HepG2 (cell line): ENCODE measurements around the gene MARCHF9. TPM values are rescaled to one million over a fixed set of nuclear protein-coding genes. Genes with fewer than 3 reads are reported as not detected.

Source experiments
- ARNT2 ChIP-seq: sonication (generic); formaldehyde crosslinking; IDR thresholded peaks from 2 replicates; pipeline ENCODE4 v1.8.0; 2022; ENCODE audit warnings: mild to moderate bottlenecking, low read depth, missing genetic modification reagents, moderate library complexity
- ATF7 ChIP-seq, 2 experiments: fragments of 450-650 bp in 1 of 2; sonication (generic) in 1 of 2; formaldehyde crosslinking in 1 of 2; IDR thresholded peaks; 2 replicates each; pipeline versions ENCODE4 v1.4.0 to v1.6.1; 2016 to 2020; ENCODE audit warnings: antibody characterized with exemption in 1 of 2, mild to moderate bottlenecking in 1 of 2, missing genetic modification reagents in 1 of 2
- ATF7-NPFF ChIP-seq: sonication (generic); formaldehyde crosslinking; IDR thresholded peaks from 2 replicates; pipeline ENCODE4 v1.8.1; 2023; ENCODE audit warnings: mild to moderate bottlenecking, low read depth, missing genetic modification reagents, moderate library complexity
- IKZF1 ChIP-seq: fragments of 450-650 bp; IDR thresholded peaks from 2 replicates; pipeline ENCODE4 v1.7.1; 2016
- KLF12 ChIP-seq: sonication (generic); formaldehyde crosslinking; IDR thresholded peaks from 2 replicates; pipeline ENCODE4 v1.4.0; 2020; ENCODE audit warnings: missing genetic modification reagents, borderline replicate concordance
- MEIS2 ChIP-seq: sonication (generic); formaldehyde crosslinking; IDR thresholded peaks from 2 replicates; pipeline ENCODE4 v1.9.0; 2021; ENCODE audit warnings: mild to moderate bottlenecking, missing genetic modification reagents
- NFE2 ChIP-seq: sonication (generic); formaldehyde crosslinking; IDR thresholded peaks from 2 replicates; pipeline ENCODE4 v1.4.0; 2020; ENCODE audit warnings: missing genetic modification reagents
- PHF8 ChIP-seq: sonication (generic); formaldehyde crosslinking; IDR thresholded peaks from 2 replicates; pipeline ENCODE4 v1.5.0; 2020; ENCODE audit warnings: missing genetic modification reagents
- POGZ ChIP-seq: sonication (generic); formaldehyde crosslinking; IDR thresholded peaks from 2 replicates; pipeline ENCODE4 v1.4.0; 2020; ENCODE audit warnings: mild to moderate bottlenecking, missing genetic modification reagents
- SYNCRIP ChIP-seq: fragments of 200-400 bp; formaldehyde crosslinking; IDR thresholded peaks from 2 replicates; pipeline ENCODE4 v1.6.1; 2018; ENCODE audit warnings: mild to moderate bottlenecking, low read depth, low read length; ENCODE audit not compliant: insufficient read depth
- ZBTB42 ChIP-seq: sonication (generic); formaldehyde crosslinking; IDR thresholded peaks from 2 replicates; pipeline ENCODE4 v1.5.0; 2020; ENCODE audit warnings: mild to moderate bottlenecking, missing genetic modification reagents
- ZNF124 ChIP-seq: sonication (generic); formaldehyde crosslinking; IDR thresholded peaks from 2 replicates; pipeline ENCODE4 v1.4.0; 2020; ENCODE audit warnings: missing genetic modification reagents
- ZNF501 ChIP-seq: sonication (generic); formaldehyde crosslinking; IDR thresholded peaks from 2 replicates; pipeline ENCODE4 v1.5.1; 2020; ENCODE audit warnings: mild to moderate bottlenecking, moderate library complexity, missing genetic modification reagents
- ZNF564 ChIP-seq: sonication (generic); formaldehyde crosslinking; IDR thresholded peaks from 2 replicates; pipeline ENCODE4 v1.8.1; 2023; ENCODE audit warnings: mild to moderate bottlenecking, missing genetic modification reagents
- ZNF891 ChIP-seq: sonication (generic); formaldehyde crosslinking; IDR thresholded peaks from 2 replicates; pipeline ENCODE4 v1.5.0; 2020; ENCODE audit warnings: mild to moderate bottlenecking, missing genetic modification reagents
- polyA plus RNA-seq, 8 experiments: library from polyadenylated mRNA; depleted of rRNA in 3 of 8; stranded (reverse) in 7 of 8; unstranded in 1 of 8; fragments of >200 nt; fragmentation: Illumina TruSeq in 4 of 8; extraction: Trizol in 4 of 8; gene quantifications; 2 replicates each; pipeline versions ENCODE4 v1.2.1 to v1.2.3, GENCODE V29; 2011 to 2016; ENCODE audit warnings: low read depth in 4 of 8, missing spikeins in 1 of 8, mixed read lengths in 1 of 8; ENCODE audit not compliant: insufficient read depth in 1 of 8
- total RNA-seq, 5 experiments: library from RNA; depleted of rRNA; stranded (reverse); fragments of >200 nt; fragmentation: Illumina TruSeq; extraction: Trizol; gene quantifications; 2 replicates each; pipeline ENCODE4 v1.2.3, GENCODE V29; 2016; ENCODE audit warnings: low read depth in 1 of 5
- TF ChIP-seq, protein P1 (sequence below): sonication (generic); formaldehyde crosslinking; IDR thresholded peaks from 2 replicates; pipeline ENCODE4 v1.5.0; 2020; ENCODE audit warnings: mild to moderate bottlenecking, missing genetic modification reagents
- TF ChIP-seq, protein P2 (sequence below): sonication (generic); formaldehyde crosslinking; IDR thresholded peaks from 2 replicates; pipeline ENCODE4 v1.4.0; 2020; ENCODE audit warnings: missing genetic modification reagents
- TF ChIP-seq, protein P3 (sequence below): sonication (generic); formaldehyde crosslinking; IDR thresholded peaks from 2 replicates; pipeline ENCODE4 v1.9.0; 2021; ENCODE audit warnings: mild to moderate bottlenecking, missing genetic modification reagents
- TF ChIP-seq, protein P4 (sequence below): sonication (generic); formaldehyde crosslinking; IDR thresholded peaks from 2 replicates; pipeline ENCODE4 v1.5.1; 2020; ENCODE audit warnings: missing genetic modification reagents, mild to moderate bottlenecking, borderline replicate concordance

Gene MARCHF9
- total and polyA plus RNA-seq, 2 of the 13 experiments (the other 11 are each of a cell fraction or from before 2014, with no cell fraction given) = 5.7 to 9.6 TPM

DNA sequence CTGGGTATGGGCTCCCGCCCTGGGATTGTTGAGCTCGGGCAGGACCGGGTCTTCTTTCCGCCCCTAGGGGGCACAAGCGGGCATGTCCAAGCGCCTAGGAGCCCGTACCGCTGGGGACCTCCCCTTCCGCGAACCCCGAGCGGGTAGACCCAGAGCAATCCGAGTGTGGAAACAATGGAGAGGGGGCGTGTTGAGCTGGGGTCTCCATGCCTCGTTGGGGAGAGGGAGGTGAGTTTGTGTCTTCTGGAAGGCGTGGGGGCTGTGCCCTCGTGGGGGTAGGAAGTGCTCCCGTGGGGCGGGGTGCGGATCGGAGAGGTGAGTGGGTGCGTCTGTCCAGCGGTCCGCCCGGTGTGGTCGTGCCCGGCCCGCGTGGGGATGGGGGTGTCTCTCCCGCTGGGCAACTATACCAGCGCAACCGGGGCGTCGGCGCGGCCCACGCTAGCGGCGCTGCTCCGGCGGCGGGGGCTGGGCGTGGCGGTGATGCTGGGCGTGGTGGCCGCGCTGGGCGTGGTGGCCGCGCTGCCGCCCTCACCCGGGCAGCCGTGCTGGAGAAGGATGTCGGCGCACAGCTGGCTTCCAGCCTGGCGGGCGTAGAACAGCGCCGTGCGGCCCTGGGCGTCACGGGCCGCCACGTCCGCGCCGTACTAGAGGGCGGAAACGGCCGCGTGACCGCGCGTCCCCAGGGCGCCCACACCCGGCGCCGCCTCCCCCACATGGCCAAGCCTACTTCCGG, 28.6 kb upstream of the MARCHF9 start (continued):
- TF ChIP-seq ZNF501 (CRISPR knock-in tag) (peak; percentile 82), ZNF124 (no peak), ATF7-NPFF (CRISPR knock-in tag) (no peak), PHF8 (0 out of 2 replicates have a peak, but pooled peaks have one; percentile 29), ATF7 (IDR thresholded peaks at IDR 0.05) (no peak), ATF7 (CRISPR knock-in tag; IDR thresholded peaks at IDR 0.05) (no peak), POGZ (CRISPR knock-in tag) (0 out of 2 replicates have a peak, but pooled peaks have one; percentile 32), ARNT2 (peak; percentile 72), KLF12 (peak; percentile 79; the same call in 1 of the 2 replicates), SYNCRIP (no peak), ZNF564 (no peak), MEIS2 (CRISPR knock-in tag) (peak; percentile 21; the same call in 1 of the 2 replicates), ZNF891 (CRISPR knock-in tag) (no peak), IKZF1 (no peak), ZBTB42 (CRISPR knock-in tag) (no peak), NFE2 (CRISPR knock-in tag) (no peak)
- TF ChIP-seq, protein P1, sequence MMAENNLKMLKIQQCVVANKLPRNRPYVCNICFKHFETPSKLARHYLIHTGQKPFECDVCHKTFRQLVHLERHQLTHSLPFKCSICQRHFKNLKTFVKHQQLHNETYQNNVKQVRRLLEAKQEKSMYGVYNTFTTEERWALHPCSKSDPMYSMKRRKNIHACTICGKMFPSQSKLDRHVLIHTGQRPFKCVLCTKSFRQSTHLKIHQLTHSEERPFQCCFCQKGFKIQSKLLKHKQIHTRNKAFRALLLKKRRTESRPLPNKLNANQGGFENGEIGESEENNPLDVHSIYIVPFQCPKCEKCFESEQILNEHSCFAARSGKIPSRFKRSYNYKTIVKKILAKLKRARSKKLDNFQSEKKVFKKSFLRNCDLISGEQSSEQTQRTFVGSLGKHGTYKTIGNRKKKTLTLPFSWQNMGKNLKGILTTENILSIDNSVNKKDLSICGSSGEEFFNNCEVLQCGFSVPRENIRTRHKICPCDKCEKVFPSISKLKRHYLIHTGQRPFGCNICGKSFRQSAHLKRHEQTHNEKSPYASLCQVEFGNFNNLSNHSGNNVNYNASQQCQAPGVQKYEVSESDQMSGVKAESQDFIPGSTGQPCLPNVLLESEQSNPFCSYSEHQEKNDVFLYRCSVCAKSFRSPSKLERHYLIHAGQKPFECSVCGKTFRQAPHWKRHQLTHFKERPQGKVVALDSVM (CRISPR knock-in tag) = peak; percentile 48; the same call in 1 of the 2 replicates
- TF ChIP-seq, protein P2, sequence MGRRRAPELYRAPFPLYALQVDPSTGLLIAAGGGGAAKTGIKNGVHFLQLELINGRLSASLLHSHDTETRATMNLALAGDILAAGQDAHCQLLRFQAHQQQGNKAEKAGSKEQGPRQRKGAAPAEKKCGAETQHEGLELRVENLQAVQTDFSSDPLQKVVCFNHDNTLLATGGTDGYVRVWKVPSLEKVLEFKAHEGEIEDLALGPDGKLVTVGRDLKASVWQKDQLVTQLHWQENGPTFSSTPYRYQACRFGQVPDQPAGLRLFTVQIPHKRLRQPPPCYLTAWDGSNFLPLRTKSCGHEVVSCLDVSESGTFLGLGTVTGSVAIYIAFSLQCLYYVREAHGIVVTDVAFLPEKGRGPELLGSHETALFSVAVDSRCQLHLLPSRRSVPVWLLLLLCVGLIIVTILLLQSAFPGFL (CRISPR knock-in tag) = no peak
- TF ChIP-seq, protein P3, sequence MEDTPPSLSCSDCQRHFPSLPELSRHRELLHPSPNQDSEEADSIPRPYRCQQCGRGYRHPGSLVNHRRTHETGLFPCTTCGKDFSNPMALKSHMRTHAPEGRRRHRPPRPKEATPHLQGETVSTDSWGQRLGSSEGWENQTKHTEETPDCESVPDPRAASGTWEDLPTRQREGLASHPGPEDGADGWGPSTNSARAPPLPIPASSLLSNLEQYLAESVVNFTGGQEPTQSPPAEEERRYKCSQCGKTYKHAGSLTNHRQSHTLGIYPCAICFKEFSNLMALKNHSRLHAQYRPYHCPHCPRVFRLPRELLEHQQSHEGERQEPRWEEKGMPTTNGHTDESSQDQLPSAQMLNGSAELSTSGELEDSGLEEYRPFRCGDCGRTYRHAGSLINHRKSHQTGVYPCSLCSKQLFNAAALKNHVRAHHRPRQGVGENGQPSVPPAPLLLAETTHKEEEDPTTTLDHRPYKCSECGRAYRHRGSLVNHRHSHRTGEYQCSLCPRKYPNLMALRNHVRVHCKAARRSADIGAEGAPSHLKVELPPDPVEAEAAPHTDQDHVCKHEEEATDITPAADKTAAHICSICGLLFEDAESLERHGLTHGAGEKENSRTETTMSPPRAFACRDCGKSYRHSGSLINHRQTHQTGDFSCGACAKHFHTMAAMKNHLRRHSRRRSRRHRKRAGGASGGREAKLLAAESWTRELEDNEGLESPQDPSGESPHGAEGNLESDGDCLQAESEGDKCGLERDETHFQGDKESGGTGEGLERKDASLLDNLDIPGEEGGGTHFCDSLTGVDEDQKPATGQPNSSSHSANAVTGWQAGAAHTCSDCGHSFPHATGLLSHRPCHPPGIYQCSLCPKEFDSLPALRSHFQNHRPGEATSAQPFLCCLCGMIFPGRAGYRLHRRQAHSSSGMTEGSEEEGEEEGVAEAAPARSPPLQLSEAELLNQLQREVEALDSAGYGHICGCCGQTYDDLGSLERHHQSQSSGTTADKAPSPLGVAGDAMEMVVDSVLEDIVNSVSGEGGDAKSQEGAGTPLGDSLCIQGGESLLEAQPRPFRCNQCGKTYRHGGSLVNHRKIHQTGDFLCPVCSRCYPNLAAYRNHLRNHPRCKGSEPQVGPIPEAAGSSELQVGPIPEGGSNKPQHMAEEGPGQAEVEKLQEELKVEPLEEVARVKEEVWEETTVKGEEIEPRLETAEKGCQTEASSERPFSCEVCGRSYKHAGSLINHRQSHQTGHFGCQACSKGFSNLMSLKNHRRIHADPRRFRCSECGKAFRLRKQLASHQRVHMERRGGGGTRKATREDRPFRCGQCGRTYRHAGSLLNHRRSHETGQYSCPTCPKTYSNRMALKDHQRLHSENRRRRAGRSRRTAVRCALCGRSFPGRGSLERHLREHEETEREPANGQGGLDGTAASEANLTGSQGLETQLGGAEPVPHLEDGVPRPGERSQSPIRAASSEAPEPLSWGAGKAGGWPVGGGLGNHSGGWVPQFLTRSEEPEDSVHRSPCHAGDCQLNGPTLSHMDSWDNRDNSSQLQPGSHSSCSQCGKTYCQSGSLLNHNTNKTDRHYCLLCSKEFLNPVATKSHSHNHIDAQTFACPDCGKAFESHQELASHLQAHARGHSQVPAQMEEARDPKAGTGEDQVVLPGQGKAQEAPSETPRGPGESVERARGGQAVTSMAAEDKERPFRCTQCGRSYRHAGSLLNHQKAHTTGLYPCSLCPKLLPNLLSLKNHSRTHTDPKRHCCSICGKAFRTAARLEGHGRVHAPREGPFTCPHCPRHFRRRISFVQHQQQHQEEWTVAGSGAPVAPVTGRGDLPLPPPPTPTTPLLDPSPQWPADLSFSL (CRISPR knock-in tag) = no peak
- TF ChIP-seq, protein P4, sequence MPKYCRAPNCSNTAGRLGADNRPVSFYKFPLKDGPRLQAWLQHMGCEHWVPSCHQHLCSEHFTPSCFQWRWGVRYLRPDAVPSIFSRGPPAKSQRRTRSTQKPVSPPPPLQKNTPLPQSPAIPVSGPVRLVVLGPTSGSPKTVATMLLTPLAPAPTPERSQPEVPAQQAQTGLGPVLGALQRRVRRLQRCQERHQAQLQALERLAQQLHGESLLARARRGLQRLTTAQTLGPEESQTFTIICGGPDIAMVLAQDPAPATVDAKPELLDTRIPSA (CRISPR knock-in tag) = no peak
